HUDEP-2 (cell line): ENCODE results near the gene SFT2D1.

Experiments
- DNase-seq, 76 experiments: peaks; one replicate each; lab custom pipeline; 2025; ENCODE audit not compliant: unreplicated experiment in 76 of 76; lab: John Stamatoyannopoulos, UW

SFT2D1 gene

GRCh38 chr6:166282394-166283032, 59.8 kb downstream of the SFT2D1 start:
- no peak for DNase-seq

- DNase-seq = no peak
Measured at GRCh38 chr6:166281104-166281503, 61.2 kb downstream of the SFT2D1 start.

- no peak for DNase-seq
Measured at GRCh38 chr6:166279393-166279679, 63.0 kb downstream of the SFT2D1 start.

- no peak for DNase-seq
Measured at GRCh38 chr6:166278579-166279392, 63.6 kb downstream of the SFT2D1 start.

- no peak for DNase-seq
Measured at GRCh38 chr6:166277892-166278578, 64.3 kb downstream of the SFT2D1 start.

- DNase-seq = no peak
Measured at GRCh38 chr6:166277018-166277417, 65.3 kb downstream of the SFT2D1 start.

GRCh38 chr6:166275714-166276166, 66.6 kb downstream of the SFT2D1 start:
- DNase-seq = peak in 59 of 76 experiments; percentile 12 to 86 (median 61)

GRCh38 chr6:166274739-166275370, 67.5 kb downstream of the SFT2D1 start:
- no peak for DNase-seq

GRCh38 chr6:166274163-166274562, 68.2 kb downstream of the SFT2D1 start:
- no peak for DNase-seq

- DNase-seq = no peak
Measured at GRCh38 chr6:166271376-166271765, 71.0 kb downstream of the SFT2D1 start.

- DNase-seq = no peak
Measured at GRCh38 chr6:166270706-166271375, 71.5 kb downstream of the SFT2D1 start.
